ENCODE results near the gene USP38.
"Not testable (repeated sequence)": the region's sequence is repeated elsewhere in the genome, so short reads cannot be mapped to it uniquely, and the experiment has no call there.

DNA sequence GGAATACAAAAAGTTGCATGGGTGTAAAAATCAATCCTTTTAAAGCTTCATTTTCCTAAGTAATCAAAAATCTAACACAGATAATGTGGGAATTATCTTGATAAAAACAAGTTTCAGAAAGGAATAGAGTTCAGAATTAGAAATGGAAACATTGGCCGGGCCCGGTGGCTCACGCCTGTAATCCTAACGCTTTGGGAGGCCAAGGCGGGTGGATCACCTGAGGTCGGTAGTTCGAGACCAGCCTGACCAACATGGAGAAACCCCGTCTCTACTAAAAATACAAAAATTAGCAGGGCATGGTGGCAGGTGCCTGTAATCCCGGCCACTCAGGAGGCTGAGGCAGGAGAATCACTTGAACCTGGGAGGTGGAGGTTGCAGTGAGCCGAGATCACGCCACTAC, 52.5 kb downstream of the USP38 start:
- TF ChIP-seq, protein P1, sequence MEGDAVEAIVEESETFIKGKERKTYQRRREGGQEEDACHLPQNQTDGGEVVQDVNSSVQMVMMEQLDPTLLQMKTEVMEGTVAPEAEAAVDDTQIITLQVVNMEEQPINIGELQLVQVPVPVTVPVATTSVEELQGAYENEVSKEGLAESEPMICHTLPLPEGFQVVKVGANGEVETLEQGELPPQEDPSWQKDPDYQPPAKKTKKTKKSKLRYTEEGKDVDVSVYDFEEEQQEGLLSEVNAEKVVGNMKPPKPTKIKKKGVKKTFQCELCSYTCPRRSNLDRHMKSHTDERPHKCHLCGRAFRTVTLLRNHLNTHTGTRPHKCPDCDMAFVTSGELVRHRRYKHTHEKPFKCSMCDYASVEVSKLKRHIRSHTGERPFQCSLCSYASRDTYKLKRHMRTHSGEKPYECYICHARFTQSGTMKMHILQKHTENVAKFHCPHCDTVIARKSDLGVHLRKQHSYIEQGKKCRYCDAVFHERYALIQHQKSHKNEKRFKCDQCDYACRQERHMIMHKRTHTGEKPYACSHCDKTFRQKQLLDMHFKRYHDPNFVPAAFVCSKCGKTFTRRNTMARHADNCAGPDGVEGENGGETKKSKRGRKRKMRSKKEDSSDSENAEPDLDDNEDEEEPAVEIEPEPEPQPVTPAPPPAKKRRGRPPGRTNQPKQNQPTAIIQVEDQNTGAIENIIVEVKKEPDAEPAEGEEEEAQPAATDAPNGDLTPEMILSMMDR (IDR thresholded peaks at IDR 0.05): not testable (repeated sequence)
- not testable (repeated sequence) for TF ChIP-seq POLR2A, POLR2AphosphoS5 (IDR thresholded peaks at IDR 0.05)
